A549 (cell line): Measurements from ENCODE around the gene TJP2. TPM values are rescaled to one million over a fixed set of nuclear protein-coding genes. Genes with fewer than 3 reads are reported as not detected.

ENCODE experiments used
- ATAC-seq, 2 experiments: fragments of 200-7000 bp in 1 of 2; fragments of >200 bp in 1 of 2; cut with Nextera tagmentation in 1 of 2; cut with Tn5 transposase in 1 of 2; 3 replicates each; pipeline versions ENCODE4 v1.8.0 to v1.9.1; 2018 to 2020; ENCODE audit warnings: mild to moderate bottlenecking in 1 of 2, moderate library complexity in 1 of 2
- CTCF ChIA-PET: fragments of 300-600 bp; sonication (Branson Sonifier 250); formaldehyde crosslinking; extraction: SDS; loops from one replicate; lab custom pipeline; 2021; ENCODE audit warnings: antibody characterized with exemption, inconsistent platforms; lab: Yijun Ruan, JAX
- POLR2A ChIA-PET: fragments of 350-600 bp; formaldehyde crosslinking; extraction: SDS; loops from one replicate; lab custom pipeline; 2021; ENCODE audit warnings: antibody characterized with exemption, inconsistent platforms; lab: Yijun Ruan, JAX
- DNase-seq, 2 experiments: peaks; one replicate each; pipeline versions ENCODE4 v3.0.0 to v3.0.0-alpha.2; 2011 to 2016; ENCODE audit warnings: low read depth in 1 of 2, low spot score in 1 of 2
- FAIRE-seq: peaks from 2 replicates; lab custom pipeline; 2011; peaks lifted over from hg19 to GRCh38; lab: Jason Lieb, UNC
- H3K27ac ChIP-seq, 2 experiments: fragments of >200 bp; sonication (Bioruptor Twin); formaldehyde crosslinking; 3 replicates each; pipeline ENCODE4 v1.5.1; 2016 to 2017
- H3K4me1 ChIP-seq: fragments of >200 bp; sonication (Bioruptor Twin); formaldehyde crosslinking; 3 replicates; pipeline ENCODE4 v1.6.1; 2016
- H3K4me2 ChIP-seq: fragments of >200 bp; sonication (Bioruptor Twin); formaldehyde crosslinking; 3 replicates; pipeline ENCODE4 v1.6.1; 2016
- H3K4me3 ChIP-seq: fragments of >200 bp; sonication (Bioruptor Twin); formaldehyde crosslinking; 3 replicates; pipeline ENCODE4 v1.5.1; 2016
- H3K9me3 ChIP-seq: fragments of >200 bp; sonication (Bioruptor Twin); formaldehyde crosslinking; 3 replicates; pipeline ENCODE4 v1.6.1; 2016
- BHLHE40 ChIP-seq: IDR thresholded peaks from 2 replicates; pipeline ENCODE4 v1.6.1; 2012; ENCODE audit warnings: low read depth, low read length, inconsistent platforms
- CBX2 ChIP-seq: fragments of 200-600 bp; sonication (generic); IDR thresholded peaks from 2 replicates; pipeline ENCODE4 v1.6.1; 2016; ENCODE audit warnings: low read depth, mild to moderate bottlenecking, borderline replicate concordance
- CHD2 ChIP-seq: fragments of 150-350 bp; IDR thresholded peaks from 2 replicates; pipeline ENCODE4 v1.6.1; 2014; ENCODE audit warnings: low read length; ENCODE audit not compliant: partially characterized antibody
- FOSL2 ChIP-seq, 2 experiments: fragments of 450-650 bp in 1 of 2; fragments of >200 bp in 1 of 2; sonication (Bioruptor Twin) in 1 of 2; formaldehyde crosslinking; IDR thresholded peaks; 2 replicates each; pipeline versions ENCODE4 v1.5.0 to v1.6.1; 2016 to 2020; ENCODE audit warnings: mild to moderate bottlenecking in 1 of 2, moderate library complexity in 1 of 2
- HDAC2 ChIP-seq: fragments of 200-600 bp; sonication (generic); IDR thresholded peaks from 2 replicates; pipeline ENCODE4 v1.6.1; 2016
- HES2 ChIP-seq: fragments of >200 bp; sonication (Bioruptor Twin); formaldehyde crosslinking; IDR thresholded peaks from 2 replicates; pipeline ENCODE4 v1.6.1; 2016
- HMGXB4 ChIP-seq: fragments of 250-450 bp; sonication (Bioruptor Pico); IDR thresholded peaks from 2 replicates; pipeline ENCODE4 v1.5.0; 2021; ENCODE audit warnings: mild to moderate bottlenecking, moderate library complexity, borderline replicate concordance
- HOXA7 ChIP-seq: fragments of 250-450 bp; sonication (Bioruptor Pico); IDR thresholded peaks from 2 replicates; pipeline ENCODE4 v1.5.0; 2020; ENCODE audit warnings: mild to moderate bottlenecking, moderate library complexity
- HOXB5 ChIP-seq: fragments of 250-450 bp; sonication (Bioruptor Pico); IDR thresholded peaks from 2 replicates; pipeline ENCODE4 v1.5.0; 2020; ENCODE audit warnings: mild to moderate bottlenecking, moderate library complexity
- MAFK ChIP-seq: fragments of 450-650 bp; IDR thresholded peaks from 2 replicates; pipeline ENCODE4 v1.6.1; 2014; ENCODE audit not compliant: partially characterized antibody
- MAZ ChIP-seq: fragments of 150-350 bp; IDR thresholded peaks from 2 replicates; pipeline ENCODE4 v1.6.1; 2014; ENCODE audit warnings: antibody characterized with exemption, low read depth, low read length, borderline replicate concordance
- MYC ChIP-seq: IDR thresholded peaks from 2 replicates; pipeline ENCODE4 v1.6.1; 2012; ENCODE audit warnings: mild to moderate bottlenecking, inconsistent platforms, low read length, improper control_type of control experiment, borderline replicate concordance
- NFE2L2 ChIP-seq: fragments of 150-350 bp; conservative IDR thresholded peaks from 2 replicates; pipeline ENCODE4 v1.6.1; 2014; ENCODE audit warnings: low read length
- PBX3 ChIP-seq: IDR thresholded peaks from 2 replicates; pipeline ENCODE4 v1.6.1; 2012
- PHF8 ChIP-seq: fragments of 200-600 bp; sonication (generic); IDR thresholded peaks from 2 replicates; pipeline ENCODE4 v1.6.1; 2016; ENCODE audit warnings: low read depth, mild to moderate bottlenecking, antibody characterized with exemption, moderate library complexity, borderline replicate concordance
- POLR2A ChIP-seq: IDR thresholded peaks from 2 replicates; pipeline ENCODE4 v1.6.1; 2012; ENCODE audit warnings: mild to moderate bottlenecking, low read length
- RAD21 ChIP-seq, 2 experiments: fragments of >200 bp in 1 of 2; sonication (Bioruptor Twin) in 1 of 2; formaldehyde crosslinking in 1 of 2; IDR thresholded peaks in 1 of 2; conservative IDR thresholded peaks in 1 of 2; 2 replicates in 1 of 2; 3 replicates in 1 of 2; pipeline ENCODE4 v1.6.1; 2012 to 2018; ENCODE audit warnings: inconsistent platforms in 1 of 2
- RCOR1 ChIP-seq: fragments of 150-350 bp; IDR thresholded peaks from 2 replicates; pipeline ENCODE4 v1.6.1; 2014; ENCODE audit warnings: antibody characterized with exemption, low read length, low read depth
- RNF2 ChIP-seq: fragments of 200-600 bp; sonication (generic); IDR thresholded peaks from 2 replicates; pipeline ENCODE4 v1.6.1; 2016; ENCODE audit warnings: low read depth, mild to moderate bottlenecking, antibody characterized with exemption, moderate library complexity, borderline replicate concordance
- ZC3H11A ChIP-seq: fragments of 450-650 bp; IDR thresholded peaks from 2 replicates; pipeline ENCODE4 v1.6.1; 2014; ENCODE audit warnings: antibody characterized with exemption, mild to moderate bottlenecking
- ZFP36 ChIP-seq: fragments of 450-650 bp; IDR thresholded peaks from 2 replicates; pipeline ENCODE4 v1.6.1; 2014; ENCODE audit warnings: borderline replicate concordance; ENCODE audit not compliant: partially characterized antibody
- WGBS: methylation state at CpG from one replicate; pipeline ENCODE4 v1.1.6; 2017; ENCODE audit errors: missing lambda C conversion rate; 5-methylcytosine and 5-hydroxymethylcytosine counted together
- polyA plus RNA-seq, 4 experiments: library from polyadenylated mRNA; depleted of rRNA in 3 of 4; stranded (reverse); fragments of >200 nt; fragmentation: RNase III in 1 of 4; extraction: RNeasy Plus Mini Kit Qiagen cat#74134 plus additional on column Dnase treatment in 1 of 4; gene quantifications; 2 replicates in 3 of 4; 3 replicates in 1 of 4; pipeline ENCODE4 v1.2.3, GENCODE V29; 2011 to 2017
- TF ChIP-seq, protein P1 (sequence below): IDR thresholded peaks from 2 replicates; pipeline ENCODE4 v1.6.1; 2012
- TF ChIP-seq, protein P2 (sequence below): fragments of 200-600 bp; sonication (generic); IDR thresholded peaks from 2 replicates; pipeline ENCODE4 v1.6.1; 2016; ENCODE audit warnings: antibody characterized with exemption, mild to moderate bottlenecking, moderate library complexity

TJP2 gene
- polyA plus RNA-seq, 2 of the 4 experiments (the other 2 are of a cell fraction) = 1.7 to 3.6 TPM

- WGBS = 73% methylated on average over 5 of the region's 5 CpGs
- no peak for TF ChIP-seq RAD21 (conservative IDR thresholded peaks at IDR 0.05 in 1 of 2, IDR thresholded peaks at IDR 0.05 in 1 of 2)
- no peak for TF ChIP-seq NFE2L2
- no peak for TF ChIP-seq MYC
- no peak for TF ChIP-seq HES2
- TF ChIP-seq CBX2 = no peak
- no peak for TF ChIP-seq HOXA7
- TF ChIP-seq HOXB5 = no peak
- no peak for TF ChIP-seq HDAC2
- TF ChIP-seq POLR2A = no peak
- no peak for TF ChIP-seq PBX3
- no peak for TF ChIP-seq HMGXB4
- TF ChIP-seq, protein P1, sequence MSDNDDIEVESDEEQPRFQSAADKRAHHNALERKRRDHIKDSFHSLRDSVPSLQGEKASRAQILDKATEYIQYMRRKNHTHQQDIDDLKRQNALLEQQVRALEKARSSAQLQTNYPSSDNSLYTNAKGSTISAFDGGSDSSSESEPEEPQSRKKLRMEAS = no peak
- no peak for TF ChIP-seq ZFP36
- no peak for TF ChIP-seq MAZ
- no peak for TF ChIP-seq RCOR1
- TF ChIP-seq CHD2 = no peak
- no peak for TF ChIP-seq FOSL2 (IDR thresholded peaks at IDR 0.05)
- no peak for TF ChIP-seq FOSL2 (CRISPR knock-in tag; IDR thresholded peaks at IDR 0.05)
- TF ChIP-seq ZC3H11A = no peak
- TF ChIP-seq PHF8 = no peak
- Histone ChIP-seq H3K27ac (no peak overlapping the region), H3K9me3 (no peaks in the 10 kb centered on the region), H3K4me1 (no peaks in the 10 kb centered on the region), H3K4me3 (no peak overlapping the region), H3K4me2 (no peak overlapping the region)
- ATAC-seq (no peak), DNase-seq (no peak), FAIRE-seq (no peak)
- ChIA-PET CTCF (interaction anchor here (0.9 to 11.9 kb wide), 5 partner anchors 9 to 155 kb away, joined by 3 to 237 read pairs (median 9); partner anchors contain the start of gene FXN), POLR2A (no interaction called here)
Observed at GRCh38 chr9:69190086-69190862, 16.2 kb downstream of the TJP2 start.

GRCh38 chr9:69190863-69191181, 16.7 kb downstream of the TJP2 start:
- no peak for FAIRE-seq
- DNase-seq = no peak
- Histone ChIP-seq H3K4me1 (no peaks in the 10 kb centered on the region), H3K4me2 (no peak overlapping the region), H3K4me3 (no peak overlapping the region), H3K9me3 (no peaks in the 10 kb centered on the region), H3K27ac (no peak overlapping the region)
- CTCF ChIA-PET = interaction anchor here (0.9 to 11.9 kb wide), 4 partner anchors 9 to 156 kb away, joined by 4 to 237 read pairs (median 50); partner anchors contain the start of gene FXN
- TF ChIP-seq RNF2 (no peak), BHLHE40 (no peak), MAFK (no peak), HDAC2 (no peak)
- TF ChIP-seq, protein P2, sequence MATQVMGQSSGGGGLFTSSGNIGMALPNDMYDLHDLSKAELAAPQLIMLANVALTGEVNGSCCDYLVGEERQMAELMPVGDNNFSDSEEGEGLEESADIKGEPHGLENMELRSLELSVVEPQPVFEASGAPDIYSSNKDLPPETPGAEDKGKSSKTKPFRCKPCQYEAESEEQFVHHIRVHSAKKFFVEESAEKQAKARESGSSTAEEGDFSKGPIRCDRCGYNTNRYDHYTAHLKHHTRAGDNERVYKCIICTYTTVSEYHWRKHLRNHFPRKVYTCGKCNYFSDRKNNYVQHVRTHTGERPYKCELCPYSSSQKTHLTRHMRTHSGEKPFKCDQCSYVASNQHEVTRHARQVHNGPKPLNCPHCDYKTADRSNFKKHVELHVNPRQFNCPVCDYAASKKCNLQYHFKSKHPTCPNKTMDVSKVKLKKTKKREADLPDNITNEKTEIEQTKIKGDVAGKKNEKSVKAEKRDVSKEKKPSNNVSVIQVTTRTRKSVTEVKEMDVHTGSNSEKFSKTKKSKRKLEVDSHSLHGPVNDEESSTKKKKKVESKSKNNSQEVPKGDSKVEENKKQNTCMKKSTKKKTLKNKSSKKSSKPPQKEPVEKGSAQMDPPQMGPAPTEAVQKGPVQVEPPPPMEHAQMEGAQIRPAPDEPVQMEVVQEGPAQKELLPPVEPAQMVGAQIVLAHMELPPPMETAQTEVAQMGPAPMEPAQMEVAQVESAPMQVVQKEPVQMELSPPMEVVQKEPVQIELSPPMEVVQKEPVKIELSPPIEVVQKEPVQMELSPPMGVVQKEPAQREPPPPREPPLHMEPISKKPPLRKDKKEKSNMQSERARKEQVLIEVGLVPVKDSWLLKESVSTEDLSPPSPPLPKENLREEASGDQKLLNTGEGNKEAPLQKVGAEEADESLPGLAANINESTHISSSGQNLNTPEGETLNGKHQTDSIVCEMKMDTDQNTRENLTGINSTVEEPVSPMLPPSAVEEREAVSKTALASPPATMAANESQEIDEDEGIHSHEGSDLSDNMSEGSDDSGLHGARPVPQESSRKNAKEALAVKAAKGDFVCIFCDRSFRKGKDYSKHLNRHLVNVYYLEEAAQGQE = no peak
- TF ChIP-seq, protein P1 = no peak
- WGBS = 60% methylated on average over 1 of the region's 1 CpG
- no peak for ATAC-seq
- POLR2A ChIA-PET = no interaction called here
